Measurements from ENCODE around the gene TCIRG1. TPM values are rescaled to one million over a fixed set of nuclear protein-coding genes. Genes with fewer than 3 reads are reported as not detected.

TCIRG1 gene
- polyA plus RNA-seq, 1 donor from 2014 or later = 46.0 TPM

GRCh38 chr11:68012044-68012842 is 26.6 kb upstream of the TCIRG1 start:
- Mint-ChIP-seq H3K4me3 (no peak overlapping the region), H3K36me3 (peaks cover 2% of the 10 kb centered on the region), H3K4me1 (peaks cover 15 to 23% (median 21%) of the 10 kb centered on the region in 3 donors), H3K9me3 (no peaks in the 10 kb centered on the region), H3K27ac (no peak overlapping the region), H3K27me3 (no peaks in the 10 kb centered on the region)

GRCh38 chr11:68012843-68013610 is 25.8 kb upstream of the TCIRG1 start:
- Mint-ChIP-seq H3K36me3 (peaks cover 2% of the 10 kb centered on the region), H3K27ac (no peak overlapping the region), H3K9me3 (no peaks in the 10 kb centered on the region), H3K27me3 (peaks cover 1% of the 10 kb centered on the region), H3K4me3 (no peak overlapping the region), H3K4me1 (peaks cover 15 to 23% (median 21%) of the 10 kb centered on the region in 3 donors)

GRCh38 chr11:68013611-68014156 is 25.1 kb upstream of the TCIRG1 start:
- Mint-ChIP-seq H3K9me3 (no peaks in the 10 kb centered on the region), H3K4me1 (peaks cover 15 to 22% (median 21%) of the 10 kb centered on the region in 3 donors), H3K36me3 (peaks cover 2% of the 10 kb centered on the region), H3K27me3 (peaks cover 1% of the 10 kb centered on the region), H3K4me3 (peak overlapping the region in 1 of 4 donors; percentile 8), H3K27ac (no peak overlapping the region)

- Mint-ChIP-seq H3K27me3 (peaks cover 4% of the 10 kb centered on the region), H3K9me3 (no peaks in the 10 kb centered on the region), H3K4me1 (peaks cover 12 to 16% (median 15%) of the 10 kb centered on the region in 3 donors), H3K4me3 (no peak overlapping the region), H3K36me3 (peaks cover 2% of the 10 kb centered on the region), H3K27ac (no peak overlapping the region)
Observed at GRCh38 chr11:68014157-68014946, 24.5 kb upstream of the TCIRG1 start.

GRCh38 chr11:68014947-68015447 is 23.8 kb upstream of the TCIRG1 start:
- H3K4me3 Mint-ChIP-seq = peak overlapping the region in 1 of 4 donors; percentile 63
- H3K27me3 Mint-ChIP-seq = peaks cover 4% of the 10 kb centered on the region
- no peak overlapping the region for H3K27ac Mint-ChIP-seq
- peaks cover 2% of the 10 kb centered on the region for H3K36me3 Mint-ChIP-seq
- peaks cover 7 to 10% (median 9%) of the 10 kb centered on the region in 3 donors for H3K4me1 Mint-ChIP-seq
- H3K9me3 Mint-ChIP-seq = no peaks in the 10 kb centered on the region

GRCh38 chr11:68015467-68015866 is 23.4 kb upstream of the TCIRG1 start:
- Mint-ChIP-seq H3K36me3 (peaks cover 2% of the 10 kb centered on the region), H3K27me3 (peaks cover 4% of the 10 kb centered on the region), H3K9me3 (no peaks in the 10 kb centered on the region), H3K27ac (no peak overlapping the region), H3K4me1 (peaks cover 4 to 10% (median 5%) of the 10 kb centered on the region in 3 donors), H3K4me3 (no peak overlapping the region)

- H3K4me1 Mint-ChIP-seq = peaks cover 2 to 4% (median 4%) of the 10 kb centered on the region in 3 donors
- H3K27ac Mint-ChIP-seq = no peak overlapping the region
- H3K9me3 Mint-ChIP-seq = no peaks in the 10 kb centered on the region
- no peak overlapping the region for H3K4me3 Mint-ChIP-seq
- peaks cover 2% of the 10 kb centered on the region for H3K36me3 Mint-ChIP-seq
- H3K27me3 Mint-ChIP-seq = peaks cover 4% of the 10 kb centered on the region
Observed at GRCh38 chr11:68016161-68016903, 22.5 kb upstream of the TCIRG1 start.

- H3K27me3 Mint-ChIP-seq = peaks cover 4% of the 10 kb centered on the region
- H3K4me1 Mint-ChIP-seq = peaks cover 0 to 2% (median 0%) of the 10 kb centered on the region in 3 donors
- peaks cover 2% of the 10 kb centered on the region for H3K36me3 Mint-ChIP-seq
- no peaks in the 10 kb centered on the region for H3K9me3 Mint-ChIP-seq
- H3K4me3 Mint-ChIP-seq = no peak overlapping the region
- H3K27ac Mint-ChIP-seq = no peak overlapping the region
Observed at GRCh38 chr11:68016904-68017817, 21.7 kb upstream of the TCIRG1 start.

GRCh38 chr11:68017980-68018729 is 20.7 kb upstream of the TCIRG1 start:
- peaks cover 2% of the 10 kb centered on the region for H3K36me3 Mint-ChIP-seq
- H3K4me1 Mint-ChIP-seq = no peaks in the 10 kb centered on the region
- H3K27ac Mint-ChIP-seq = no peak overlapping the region
- peaks cover 4% of the 10 kb centered on the region for H3K27me3 Mint-ChIP-seq
- H3K9me3 Mint-ChIP-seq = no peaks in the 10 kb centered on the region
- H3K4me3 Mint-ChIP-seq = no peak overlapping the region

- Mint-ChIP-seq H3K9me3 (no peaks in the 10 kb centered on the region), H3K4me3 (no peak overlapping the region), H3K27ac (no peak overlapping the region), H3K27me3 (peaks cover 4% of the 10 kb centered on the region), H3K4me1 (no peaks in the 10 kb centered on the region), H3K36me3 (peaks cover 2% of the 10 kb centered on the region)
Observed at GRCh38 chr11:68018730-68019190, 20.1 kb upstream of the TCIRG1 start.

GRCh38 chr11:68019486-68019885 is 19.3 kb upstream of the TCIRG1 start:
- Mint-ChIP-seq H3K4me3 (peak overlapping the region in 1 of 4 donors; percentile 54), H3K27me3 (peaks cover 4% of the 10 kb centered on the region), H3K4me1 (no peaks in the 10 kb centered on the region), H3K27ac (no peak overlapping the region), H3K9me3 (no peaks in the 10 kb centered on the region), H3K36me3 (no peaks in the 10 kb centered on the region)

- Mint-ChIP-seq H3K27me3 (peaks cover 4% of the 10 kb centered on the region), H3K4me1 (no peaks in the 10 kb centered on the region), H3K4me3 (no peak overlapping the region), H3K9me3 (peaks cover 0 to 4% (median 0%) of the 10 kb centered on the region in 3 donors), H3K27ac (no peak overlapping the region), H3K36me3 (no peaks in the 10 kb centered on the region)
Observed at GRCh38 chr11:68020575-68020974, 18.2 kb upstream of the TCIRG1 start.
